Measurements from ENCODE around the gene MPDU1.
"Not testable (repeated sequence)": the region's sequence is repeated elsewhere in the genome, so short reads cannot be mapped to it uniquely, and the experiment has no call there.

The MPDU1 gene

GRCh38 chr17:7612294-7612640, 28.6 kb downstream of the MPDU1 start:
- no peak overlapping the region for H3K27ac ChIP-seq (ENCODE audit: low read length)
- no peak overlapping the region for H3K4me3 ChIP-seq (ENCODE audit: low read length)
- H3K9ac ChIP-seq (ENCODE audit: low read length): no peak overlapping the region

GRCh38 chr17:7613769-7614424, 30.2 kb downstream of the MPDU1 start:
- Histone ChIP-seq H3K4me3 (ENCODE audit: low read length) (peak overlapping the region; percentile 91), H3K36me3 (ENCODE audit: control insufficient read depth, low read depth, low read length) (peaks cover 6% of the 10 kb centered on the region), H3K27ac (ENCODE audit: low read length) (no peak overlapping the region), H3K9me3 (ENCODE audit: control insufficient read depth, low read depth, low read length) (no peaks in the 10 kb centered on the region), H3K9ac (ENCODE audit: low read length) (peak overlapping the region; percentile 51), H3K27me3 (ENCODE audit: control insufficient read depth, insufficient read depth, low read length) (no peaks in the 10 kb centered on the region), H3K4me1 (ENCODE audit: control insufficient read depth, low read depth, low read length) (peaks cover 18% of the 10 kb centered on the region)

More at GRCh38 chr17:7612294-7612640, 28.6 kb downstream of the MPDU1 start:
- H3K9me3 ChIP-seq (ENCODE audit: control insufficient read depth, low read depth, low read length): no peaks in the 10 kb centered on the region
- peaks cover 18% of the 10 kb centered on the region for H3K4me1 ChIP-seq (ENCODE audit: control insufficient read depth, low read depth, low read length)
- H3K36me3 ChIP-seq (ENCODE audit: control insufficient read depth, low read depth, low read length): peaks cover 6% of the 10 kb centered on the region
- H3K27me3 ChIP-seq (ENCODE audit: control insufficient read depth, insufficient read depth, low read length): no peaks in the 10 kb centered on the region

GRCh38 chr17:7614425-7615264, 31.0 kb downstream of the MPDU1 start, which contains the start of gene FXR2:
Gene FXR2 (minus strand): TSS chr17:7614897. CDS start chr17:7614532, 365 bp downstream.
- no peak within 1 kb of the TSS for H3K27ac ChIP-seq (ENCODE audit: low read length)
- peak within 1 kb of the TSS; percentile 51 for H3K9ac ChIP-seq (ENCODE audit: low read length)
- peak within 1 kb of the TSS; percentile 91 for H3K4me3 ChIP-seq (ENCODE audit: low read length)
- H3K9me3 ChIP-seq (ENCODE audit: control insufficient read depth, low read depth, low read length): no peaks in the 10 kb centered on the region
- H3K4me1 ChIP-seq (ENCODE audit: control insufficient read depth, low read depth, low read length): peaks cover 18% of the 10 kb centered on the region
- H3K27me3 ChIP-seq (ENCODE audit: control insufficient read depth, insufficient read depth, low read length): no peaks in the 10 kb centered on the region
- peaks cover 6% of the 10 kb centered on the region for H3K36me3 ChIP-seq (ENCODE audit: control insufficient read depth, low read depth, low read length)

DNA sequence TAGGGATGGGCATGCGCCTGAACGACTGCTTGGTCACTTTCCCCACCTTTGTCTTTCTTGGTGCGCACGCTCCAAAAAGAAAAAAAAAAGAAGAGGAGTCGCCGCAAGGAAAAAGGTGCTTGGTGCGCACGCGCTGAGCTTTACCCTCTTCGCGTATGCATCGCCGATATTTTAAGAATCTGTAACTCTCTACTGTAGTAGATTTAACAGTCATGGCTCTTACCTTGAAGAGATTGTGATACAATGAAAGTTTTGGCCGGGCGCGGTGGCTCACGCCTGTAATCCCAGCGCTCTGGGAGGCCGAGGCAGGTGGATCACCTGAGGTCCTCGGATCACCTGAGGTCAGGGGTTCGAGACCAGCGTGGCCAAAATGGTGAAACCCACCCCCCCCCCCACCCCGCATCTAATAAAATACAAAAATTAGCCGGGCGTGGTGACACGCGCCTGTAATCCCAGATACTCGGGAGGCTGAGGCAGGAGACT, 31.7 kb downstream of the MPDU1 start:
- no peak overlapping the region for H3K27ac ChIP-seq (ENCODE audit: low read length)
- no peaks in the 10 kb centered on the region for H3K9me3 ChIP-seq (ENCODE audit: control insufficient read depth, low read depth, low read length)
- no peaks in the 10 kb centered on the region for H3K27me3 ChIP-seq (ENCODE audit: control insufficient read depth, insufficient read depth, low read length)
- peaks cover 6% of the 10 kb centered on the region for H3K36me3 ChIP-seq (ENCODE audit: control insufficient read depth, low read depth, low read length)
- peak overlapping the region; percentile 31 for H3K4me3 ChIP-seq (ENCODE audit: low read length)
- H3K4me1 ChIP-seq (ENCODE audit: control insufficient read depth, low read depth, low read length): peaks cover 18% of the 10 kb centered on the region
- H3K9ac ChIP-seq (ENCODE audit: low read length): no peak overlapping the region

- H3K4me1 ChIP-seq (ENCODE audit: control insufficient read depth, low read depth, low read length): peaks cover 2% of the 10 kb centered on the region
- no peak overlapping the region for H3K4me3 ChIP-seq (ENCODE audit: low read length)
- H3K9me3 ChIP-seq (ENCODE audit: control insufficient read depth, low read depth, low read length): no peaks in the 10 kb centered on the region
- H3K9ac ChIP-seq (ENCODE audit: low read length): no peak overlapping the region
- H3K27me3 ChIP-seq (ENCODE audit: control insufficient read depth, insufficient read depth, low read length): no peaks in the 10 kb centered on the region
- H3K27ac ChIP-seq (ENCODE audit: low read length): no peak overlapping the region
- no peaks in the 10 kb centered on the region for H3K36me3 ChIP-seq (ENCODE audit: control insufficient read depth, low read depth, low read length)
Observed at GRCh38 chr17:7618608-7619007, 35.0 kb downstream of the MPDU1 start.

DNA sequence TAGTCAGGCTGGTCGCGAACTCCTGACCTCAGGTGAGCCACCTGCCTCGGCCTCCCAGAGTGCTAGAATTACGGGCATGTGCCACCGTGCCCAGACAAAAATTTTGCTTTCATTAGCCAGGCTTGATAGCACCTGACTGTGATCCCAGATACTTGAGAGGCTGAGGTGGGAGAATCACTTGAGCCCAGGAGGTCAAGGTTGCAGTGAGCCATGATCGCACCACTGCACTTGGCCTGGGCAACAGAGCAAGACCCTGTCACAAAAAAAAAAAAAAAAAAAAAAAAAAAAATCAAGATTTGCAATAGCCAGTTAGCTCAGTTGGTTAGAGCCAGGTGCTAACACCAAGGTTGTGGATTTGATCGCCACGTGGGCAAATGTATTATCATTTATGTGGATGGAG, 37.2 kb downstream of the MPDU1 start:
- H3K27ac ChIP-seq (ENCODE audit: low read length): no peak overlapping the region
- H3K4me3 ChIP-seq (ENCODE audit: low read length): no peak overlapping the region
- H3K27me3 ChIP-seq (ENCODE audit: control insufficient read depth, insufficient read depth, low read length): no peaks in the 10 kb centered on the region
- H3K9me3 ChIP-seq (ENCODE audit: control insufficient read depth, low read depth, low read length): no peaks in the 10 kb centered on the region
- H3K4me1 ChIP-seq (ENCODE audit: control insufficient read depth, low read depth, low read length): no peaks in the 10 kb centered on the region
- no peak overlapping the region for H3K9ac ChIP-seq (ENCODE audit: low read length)
- no peaks in the 10 kb centered on the region for H3K36me3 ChIP-seq (ENCODE audit: control insufficient read depth, low read depth, low read length)

- no peak overlapping the region for H3K4me3 ChIP-seq (ENCODE audit: low read length)
- no peak overlapping the region for H3K27ac ChIP-seq (ENCODE audit: low read length)
- no peaks in the 10 kb centered on the region for H3K36me3 ChIP-seq (ENCODE audit: control insufficient read depth, low read depth, low read length)
- no peak overlapping the region for H3K9ac ChIP-seq (ENCODE audit: low read length)
- H3K27me3 ChIP-seq (ENCODE audit: control insufficient read depth, insufficient read depth, low read length): no peaks in the 10 kb centered on the region
- H3K9me3 ChIP-seq (ENCODE audit: control insufficient read depth, low read depth, low read length): no peaks in the 10 kb centered on the region
- H3K4me1 ChIP-seq (ENCODE audit: control insufficient read depth, low read depth, low read length): peaks cover 8% of the 10 kb centered on the region
Observed at GRCh38 chr17:7623661-7624060, 40.0 kb downstream of the MPDU1 start.

- H3K27me3 ChIP-seq (ENCODE audit: control insufficient read depth, insufficient read depth, low read length); H3K9me3 ChIP-seq (ENCODE audit: control insufficient read depth, low read depth, low read length); H3K9ac ChIP-seq (ENCODE audit: low read length); H3K4me3 ChIP-seq (ENCODE audit: low read length); H3K4me1 ChIP-seq (ENCODE audit: control insufficient read depth, low read depth, low read length); H3K27ac ChIP-seq (ENCODE audit: low read length); H3K36me3 ChIP-seq (ENCODE audit: control insufficient read depth, low read depth, low read length): not testable (repeated sequence)
Observed at GRCh38 chr17:7625749-7626148, 42.1 kb downstream of the MPDU1 start.

- H3K9me3 ChIP-seq (ENCODE audit: control insufficient read depth, low read depth, low read length): no peaks in the 10 kb centered on the region
- no peak overlapping the region for H3K27ac ChIP-seq (ENCODE audit: low read length)
- no peaks in the 10 kb centered on the region for H3K36me3 ChIP-seq (ENCODE audit: control insufficient read depth, low read depth, low read length)
- H3K4me1 ChIP-seq (ENCODE audit: control insufficient read depth, low read depth, low read length): peaks cover 8% of the 10 kb centered on the region
- peak overlapping the region; percentile 89 for H3K4me3 ChIP-seq (ENCODE audit: low read length)
- no peaks in the 10 kb centered on the region for H3K27me3 ChIP-seq (ENCODE audit: control insufficient read depth, insufficient read depth, low read length)
- H3K9ac ChIP-seq (ENCODE audit: low read length): peak overlapping the region; percentile 89
Observed at GRCh38 chr17:7626307-7626706, 42.7 kb downstream of the MPDU1 start.

- Histone ChIP-seq H3K9me3 (ENCODE audit: control insufficient read depth, low read depth, low read length) (no peaks in the 10 kb centered on the region), H3K27ac (ENCODE audit: low read length) (peak overlapping the region; percentile 87), H3K36me3 (ENCODE audit: control insufficient read depth, low read depth, low read length) (no peaks in the 10 kb centered on the region), H3K4me3 (ENCODE audit: low read length) (peak overlapping the region; percentile 89), H3K27me3 (ENCODE audit: control insufficient read depth, insufficient read depth, low read length) (no peaks in the 10 kb centered on the region), H3K4me1 (ENCODE audit: control insufficient read depth, low read depth, low read length) (peaks cover 8% of the 10 kb centered on the region), H3K9ac (ENCODE audit: low read length) (peak overlapping the region; percentile 89)
Observed at GRCh38 chr17:7626956-7627249, 43.3 kb downstream of the MPDU1 start.

GRCh38 chr17:7627250-7628121, 43.8 kb downstream of the MPDU1 start, which contains the start of gene SAT2:
Gene SAT2 (minus strand): TSS chr17:7627821. CDS start chr17:7627635, 186 bp downstream.
- Histone ChIP-seq H3K9me3 (ENCODE audit: control insufficient read depth, low read depth, low read length) (no peaks in the 10 kb centered on the region), H3K27me3 (ENCODE audit: control insufficient read depth, insufficient read depth, low read length) (no peaks in the 10 kb centered on the region), H3K4me3 (ENCODE audit: low read length) (peak within 1 kb of the TSS; percentile 89), H3K9ac (ENCODE audit: low read length) (peak within 1 kb of the TSS; percentile 89), H3K36me3 (ENCODE audit: control insufficient read depth, low read depth, low read length) (no peaks in the 10 kb centered on the region), H3K27ac (ENCODE audit: low read length) (peak within 1 kb of the TSS; percentile 87), H3K4me1 (ENCODE audit: control insufficient read depth, low read depth, low read length) (peaks cover 8% of the 10 kb centered on the region)
